RWPE1 (cell line): ENCODE results near the gene METTL25B.
A peak's percentile ranks its signal among the peaks of the same experiment; 100 is the strongest.

Source experiments
- CTCF ChIA-PET: fragments of 350-600 bp; sonication (Branson Sonifier 250); formaldehyde crosslinking; extraction: SDS; loops from one replicate; lab custom pipeline; 2021; lab: Yijun Ruan, JAX
- POLR2A ChIA-PET: fragments of 400-600 bp; formaldehyde crosslinking; extraction: SDS; loops from one replicate; lab custom pipeline; 2020; ENCODE audit warnings: antibody characterized with exemption; ENCODE audit not compliant: low non-redundant PET; lab: Yijun Ruan, JAX
- DNase-seq: peaks from one replicate; pipeline ENCODE4 v3.0.0; 2012; ENCODE audit warnings: low spot score
- H3K27ac ChIP-seq: fragments of 450-650 bp; 2 replicates; pipeline ENCODE4 v1.5.1; 2017
- CTCF ChIP-seq: fragments of 450-650 bp; conservative IDR thresholded peaks from 2 replicates; pipeline ENCODE4 v1.5.1; 2017; ENCODE audit warnings: low read depth, mild to moderate bottlenecking

The METTL25B gene

GRCh38 chr1:156767879-156768604, 39.8 kb downstream of the METTL25B start:
- CTCF ChIA-PET, result interaction anchor here (0.7 to 1.5 kb wide), 3 partner anchors 78 to 141 kb away, joined by 3 read pairs; no protein-coding TSS in a partner anchor
- TF ChIP-seq CTCF, result no peak
- POLR2A ChIA-PET, result interaction anchor here (1.4 kb wide), 1 partner anchor 27 kb away, joined by 4 read pairs; the partner anchor contains the start of gene MRPL24
- peak overlapping the region; percentile 87 for H3K27ac ChIP-seq
- DNase-seq, result no peak

GRCh38 chr1:156768610-156769295, 40.5 kb downstream of the METTL25B start:
- no peak for TF ChIP-seq CTCF
- peak overlapping the region; percentile 87 for H3K27ac ChIP-seq
- ChIA-PET POLR2A (no interaction called here), CTCF (interaction anchor here (0.7 to 1.5 kb wide), 4 partner anchors 79 to 142 kb away, joined by 3 to 5 read pairs (median 3); no protein-coding TSS in a partner anchor)
- DNase-seq, result no peak

GRCh38 chr1:156772222-156772621, 44.0 kb downstream of the METTL25B start:
- POLR2A ChIA-PET, result interaction anchor here (0.6 kb wide), 1 partner anchor 43 kb away, joined by 5 read pairs; the partner anchor contains the start of gene ISG20L2
- DNase-seq, result no peak
- no peak for TF ChIP-seq CTCF
- no peak overlapping the region for H3K27ac ChIP-seq
- CTCF ChIA-PET, result interaction anchor here (0.6 to 1.0 kb wide), 3 partner anchors 11 to 139 kb away, joined by 3 read pairs; no protein-coding TSS in a partner anchor

GRCh38 chr1:156772728-156773497, 44.6 kb downstream of the METTL25B start:
- CTCF ChIA-PET, result interaction anchor here (0.6 to 1.0 kb wide), 3 partner anchors 10 to 138 kb away, joined by 3 read pairs; no protein-coding TSS in a partner anchor
- no peak for DNase-seq
- no peak for TF ChIP-seq CTCF
- H3K27ac ChIP-seq, result no peak overlapping the region
- POLR2A ChIA-PET, result no interaction called here

- no peak overlapping the region for H3K27ac ChIP-seq
- CTCF ChIA-PET, result interaction anchor here (0.6 to 0.7 kb wide), 3 partner anchors 11 to 190 kb away, joined by 3 to 5 read pairs (median 3); no protein-coding TSS in a partner anchor
- no peak for TF ChIP-seq CTCF
- DNase-seq, result no peak
- POLR2A ChIA-PET, result no interaction called here
Observed at GRCh38 chr1:156773607-156774006, 45.3 kb downstream of the METTL25B start.

GRCh38 chr1:156775799-156776198, 47.5 kb downstream of the METTL25B start:
- ChIA-PET POLR2A (no interaction called here), CTCF (no interaction called here)
- H3K27ac ChIP-seq, result peak overlapping the region; percentile 49
- no peak for DNase-seq
- no peak for TF ChIP-seq CTCF
